ENCODE results near the gene ANAPC5. TPM values are rescaled to one million over a fixed set of nuclear protein-coding genes. Genes with fewer than 3 reads are reported as not detected.
"Not testable (repeated sequence)": the region's sequence is repeated elsewhere in the genome, so short reads cannot be mapped to it uniquely, and the experiment has no call there.

Gene ANAPC5
- polyA plus RNA-seq, 1 experiment = 194 TPM

DNA sequence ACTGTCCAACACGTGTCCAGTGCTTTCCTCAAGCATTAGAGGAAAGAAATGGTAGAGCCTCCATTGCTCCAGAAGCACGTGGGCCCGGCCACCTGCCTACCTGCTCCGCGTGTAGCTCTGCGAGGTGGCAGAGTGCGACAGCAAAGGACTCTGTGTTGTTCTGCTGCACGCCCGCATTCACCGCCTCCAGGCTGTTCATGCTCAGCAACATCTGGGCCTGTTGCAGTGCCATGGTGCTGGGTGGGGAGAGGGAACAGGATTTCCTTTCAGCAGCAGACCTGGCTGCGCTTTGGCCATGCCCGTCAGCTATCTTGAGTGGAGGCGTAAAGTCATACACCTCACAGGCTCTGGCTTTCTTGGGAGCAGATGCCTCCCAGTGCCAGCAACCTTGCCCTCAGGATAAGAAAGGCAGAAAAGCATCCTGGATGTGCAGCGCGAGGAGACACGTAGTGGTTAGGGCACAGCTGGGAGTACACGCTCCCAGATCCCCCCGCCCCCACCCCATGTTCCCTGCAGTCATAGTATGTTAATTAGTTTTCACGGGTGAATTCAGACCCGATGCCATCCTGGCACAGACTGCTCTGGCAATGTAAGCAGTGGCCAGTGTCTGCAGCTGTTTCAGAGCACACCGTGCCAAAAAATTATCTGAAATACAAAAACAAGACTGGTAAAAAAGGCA is 25.1 kb downstream of the ANAPC5 start:
- DNase-seq (ENCODE audit: low read depth) = no peak
- Histone ChIP-seq H3K4me3 (ENCODE audit: low read depth, low read length) (no peak overlapping the region), H3K27me3 (ENCODE audit: control insufficient read depth, insufficient read depth, low read length) (no peaks in the 10 kb centered on the region), H3K36me3 (ENCODE audit: control insufficient read depth, insufficient read depth, low read length) (peaks cover 23% of the 10 kb centered on the region)
- ChIA-PET CTCF (no interaction called here), POLR2A (no interaction called here)
- TF ChIP-seq, protein P1, sequence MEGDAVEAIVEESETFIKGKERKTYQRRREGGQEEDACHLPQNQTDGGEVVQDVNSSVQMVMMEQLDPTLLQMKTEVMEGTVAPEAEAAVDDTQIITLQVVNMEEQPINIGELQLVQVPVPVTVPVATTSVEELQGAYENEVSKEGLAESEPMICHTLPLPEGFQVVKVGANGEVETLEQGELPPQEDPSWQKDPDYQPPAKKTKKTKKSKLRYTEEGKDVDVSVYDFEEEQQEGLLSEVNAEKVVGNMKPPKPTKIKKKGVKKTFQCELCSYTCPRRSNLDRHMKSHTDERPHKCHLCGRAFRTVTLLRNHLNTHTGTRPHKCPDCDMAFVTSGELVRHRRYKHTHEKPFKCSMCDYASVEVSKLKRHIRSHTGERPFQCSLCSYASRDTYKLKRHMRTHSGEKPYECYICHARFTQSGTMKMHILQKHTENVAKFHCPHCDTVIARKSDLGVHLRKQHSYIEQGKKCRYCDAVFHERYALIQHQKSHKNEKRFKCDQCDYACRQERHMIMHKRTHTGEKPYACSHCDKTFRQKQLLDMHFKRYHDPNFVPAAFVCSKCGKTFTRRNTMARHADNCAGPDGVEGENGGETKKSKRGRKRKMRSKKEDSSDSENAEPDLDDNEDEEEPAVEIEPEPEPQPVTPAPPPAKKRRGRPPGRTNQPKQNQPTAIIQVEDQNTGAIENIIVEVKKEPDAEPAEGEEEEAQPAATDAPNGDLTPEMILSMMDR (IDR thresholded peaks at IDR 0.05; ENCODE audit: insufficient read depth, low read depth, low read length) = no peak

DNA sequence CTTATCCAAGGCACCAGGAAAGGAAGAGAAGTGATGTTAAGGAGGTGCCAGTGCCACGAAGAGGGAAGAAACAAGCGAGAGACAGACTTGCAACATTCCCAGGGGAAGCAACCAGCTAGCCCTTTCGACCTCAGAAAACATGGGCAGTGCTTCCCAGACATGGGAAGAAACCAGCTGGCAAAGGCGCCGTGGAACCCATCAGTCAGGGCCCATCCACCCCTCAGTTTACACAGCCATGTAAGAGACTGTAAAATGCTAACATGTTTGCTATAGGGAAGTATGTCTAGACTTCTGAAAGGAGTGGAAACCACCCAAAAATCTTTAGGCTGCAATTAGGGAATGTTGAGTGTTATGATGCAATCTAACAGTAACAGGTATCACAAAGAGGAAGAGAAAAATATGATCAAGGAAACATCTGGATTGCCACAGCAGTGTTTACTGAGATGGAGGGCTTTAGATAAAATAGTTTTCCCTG is 26.3 kb downstream of the ANAPC5 start:
- CTCF ChIA-PET = interaction anchor here (0.9 to 10.3 kb wide), 3 partner anchors 8 to 117 kb away, joined by 3 to 69 read pairs (median 4); no protein-coding TSS in a partner anchor

DNA sequence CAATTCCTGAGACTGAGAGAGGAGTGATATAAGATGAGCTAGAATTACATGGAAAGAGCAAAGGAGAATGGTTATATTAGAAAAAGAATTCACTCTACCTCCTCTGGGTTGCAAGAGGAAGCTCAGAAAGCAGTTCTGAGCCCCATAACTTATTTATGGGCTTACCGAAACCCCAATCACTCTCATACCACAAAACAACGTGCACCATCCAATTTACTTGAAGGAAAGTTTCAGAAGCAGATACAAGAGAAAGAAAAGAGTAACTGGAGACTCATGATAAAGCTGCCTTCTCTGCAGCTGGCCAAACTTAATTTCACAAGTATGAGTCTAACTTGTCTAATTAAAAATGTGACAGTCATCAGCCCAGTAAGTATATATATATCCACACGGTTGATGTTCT is 28.3 kb downstream of the ANAPC5 start:
- H3K4me3 ChIP-seq (ENCODE audit: low read depth, low read length) = no peak overlapping the region
- no peak for DNase-seq (ENCODE audit: low read depth)
- ChIA-PET POLR2A (no interaction called here), CTCF (interaction anchor here (1.6 to 10.3 kb wide), 2 partner anchors 10 to 115 kb away, joined by 3 to 69 read pairs; no protein-coding TSS in a partner anchor)
- H3K27me3 ChIP-seq (ENCODE audit: control insufficient read depth, insufficient read depth, low read length) = no peaks in the 10 kb centered on the region
- H3K36me3 ChIP-seq (ENCODE audit: control insufficient read depth, insufficient read depth, low read length) = peaks cover 18% of the 10 kb centered on the region
- TF ChIP-seq, protein P1 (IDR thresholded peaks at IDR 0.05; ENCODE audit: insufficient read depth, low read depth, low read length) = no peak

More for the DNA sequence above, 26.3 kb downstream of the ANAPC5 start:
- no peak for DNase-seq (ENCODE audit: low read depth)
- H3K36me3 ChIP-seq (ENCODE audit: control insufficient read depth, insufficient read depth, low read length) = peaks cover 18% of the 10 kb centered on the region
- TF ChIP-seq, protein P1 (IDR thresholded peaks at IDR 0.05; ENCODE audit: insufficient read depth, low read depth, low read length) = no peak
- POLR2A ChIA-PET = no interaction called here
- H3K27me3 ChIP-seq (ENCODE audit: control insufficient read depth, insufficient read depth, low read length) = no peaks in the 10 kb centered on the region
- no peak overlapping the region for H3K4me3 ChIP-seq (ENCODE audit: low read depth, low read length)

DNA sequence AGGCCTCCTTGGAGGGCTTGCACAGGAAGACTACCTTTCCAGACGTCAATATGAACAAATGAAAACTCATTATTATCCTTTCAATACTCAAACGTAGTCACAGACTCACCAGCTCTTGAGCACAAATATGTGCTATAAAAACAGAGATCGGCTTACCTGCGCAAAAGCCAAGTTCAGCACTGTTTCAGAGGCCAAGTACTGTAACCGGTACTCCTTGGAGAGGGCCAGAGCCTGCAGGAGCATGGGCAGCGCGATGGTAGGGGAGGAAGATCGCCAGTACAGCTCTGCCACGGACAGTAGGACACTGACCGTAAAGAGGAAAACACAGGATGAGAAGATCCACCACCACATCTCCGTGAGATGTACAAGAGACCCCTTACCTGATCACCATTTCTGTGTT is 34.1 kb downstream of the ANAPC5 start:
- POLR2A ChIA-PET = no interaction called here
- TF ChIP-seq, protein P1 (IDR thresholded peaks at IDR 0.05; ENCODE audit: insufficient read depth, low read depth, low read length) = no peak
- Histone ChIP-seq H3K36me3 (ENCODE audit: control insufficient read depth, insufficient read depth, low read length) (peaks cover 3% of the 10 kb centered on the region; the same call in 1 of the 2 replicates), H3K4me3 (ENCODE audit: low read depth, low read length) (no peak overlapping the region), H3K27me3 (ENCODE audit: control insufficient read depth, insufficient read depth, low read length) (no peaks in the 10 kb centered on the region)
- no peak for DNase-seq (ENCODE audit: low read depth)
- CTCF ChIA-PET = interaction anchor here (0.7 to 10.3 kb wide), 4 partner anchors 12 to 364 kb away, joined by 3 to 69 read pairs (median 6); no protein-coding TSS in a partner anchor

DNA sequence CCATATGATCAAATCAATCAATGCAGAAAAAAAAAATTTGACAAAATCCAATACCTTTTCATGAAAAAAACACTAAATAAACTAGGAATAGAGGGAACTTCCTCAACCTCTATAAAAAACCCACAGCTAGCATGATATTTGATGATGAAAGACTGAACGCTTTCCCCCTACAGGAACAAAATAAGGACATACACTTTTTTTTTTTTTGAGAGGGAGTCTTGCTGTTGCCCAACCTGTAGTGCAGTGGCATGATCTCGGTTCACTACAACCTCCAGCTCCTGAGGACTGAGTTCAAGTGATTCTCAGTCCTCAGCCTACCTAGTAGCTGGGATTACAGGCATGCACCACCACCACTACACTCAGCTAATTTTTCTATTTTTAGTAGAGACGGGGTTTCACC is 37.8 kb downstream of the ANAPC5 start:
- peaks cover 3% of the 10 kb centered on the region; the same call in 1 of the 2 replicates for H3K36me3 ChIP-seq (ENCODE audit: control insufficient read depth, insufficient read depth, low read length)
- no peak overlapping the region for H3K4me3 ChIP-seq (ENCODE audit: low read depth, low read length)
- ChIA-PET CTCF (interaction anchor here (1.1 kb wide), 1 partner anchor 16 kb away, joined by 7 read pairs; no protein-coding TSS in a partner anchor), POLR2A (no interaction called here)
- H3K27me3 ChIP-seq (ENCODE audit: control insufficient read depth, insufficient read depth, low read length) = no peaks in the 10 kb centered on the region
- TF ChIP-seq, protein P1 (IDR thresholded peaks at IDR 0.05; ENCODE audit: insufficient read depth, low read depth, low read length) = no peak
- no peak for DNase-seq (ENCODE audit: low read depth)

DNA sequence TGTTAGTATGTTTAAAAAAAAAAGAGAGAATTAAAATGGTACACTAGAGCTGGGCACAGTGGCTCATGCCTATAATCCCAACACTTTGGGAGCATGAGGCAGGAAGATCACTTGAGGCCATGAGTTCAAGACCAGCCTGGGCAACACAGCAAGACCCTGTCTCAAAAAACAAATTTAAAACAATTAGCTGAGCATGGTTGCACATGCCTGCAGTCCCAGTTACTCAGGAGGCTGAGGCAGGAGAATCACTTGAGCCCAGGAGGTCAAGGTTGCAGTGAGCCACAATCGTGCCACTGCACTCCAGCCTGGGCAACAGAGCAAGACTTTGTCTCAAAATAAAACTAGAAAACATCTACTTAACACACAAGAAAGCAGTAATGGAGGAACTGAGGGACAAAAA is 42.0 kb downstream of the ANAPC5 start:
- H3K36me3 ChIP-seq (ENCODE audit: control insufficient read depth, insufficient read depth, low read length); H3K27me3 ChIP-seq (ENCODE audit: control insufficient read depth, insufficient read depth, low read length); H3K4me3 ChIP-seq (ENCODE audit: low read depth, low read length); DNase-seq (ENCODE audit: low read depth); POLR2A ChIA-PET: not testable (repeated sequence)
- CTCF ChIA-PET = interaction anchor here (1.8 kb wide), 1 partner anchor 25 kb away, joined by 5 read pairs; no protein-coding TSS in a partner anchor

DNA sequence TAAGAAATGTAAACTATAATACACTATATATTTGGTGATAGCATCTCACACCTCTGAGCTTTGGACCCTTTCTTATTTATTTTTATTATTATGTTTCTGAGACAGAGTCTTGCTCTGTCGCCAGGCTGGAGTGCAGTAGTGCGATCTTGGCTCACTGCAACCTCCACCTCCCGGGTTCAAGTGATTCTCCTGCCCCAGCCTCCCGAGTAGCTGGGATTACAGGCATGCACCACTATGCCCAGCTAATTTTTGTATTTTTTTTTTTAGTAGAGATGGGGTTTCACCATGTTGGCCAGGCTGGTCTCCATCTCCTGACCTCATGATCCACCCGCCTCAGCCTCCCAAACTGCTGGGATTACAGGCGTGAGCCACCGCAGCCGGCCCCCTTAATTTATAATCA is 44.8 kb downstream of the ANAPC5 start:
- POLR2A ChIA-PET; DNase-seq (ENCODE audit: low read depth); H3K27me3 ChIP-seq (ENCODE audit: control insufficient read depth, insufficient read depth, low read length); H3K36me3 ChIP-seq (ENCODE audit: control insufficient read depth, insufficient read depth, low read length); CTCF ChIA-PET; H3K4me3 ChIP-seq (ENCODE audit: low read depth, low read length): not testable (repeated sequence)

Data from BJ (cell line).